ENCODE results near the gene CRIP1. TPM values are rescaled to one million over a fixed set of nuclear protein-coding genes. Genes with fewer than 3 reads are reported as not detected.

Gene CRIP1
- total and polyA plus RNA-seq, 5 donors from 2014 or later = 558 to 2,243 (median 1,172) TPM

GRCh38 chr14:105455766-105456660 is 30.7 kb upstream of the CRIP1 start:
- ATAC-seq (ENCODE audit: low read depth in 2 of 2) (no peak), DNase-seq (no peak)
- Mint-ChIP-seq H3K27ac (no peak overlapping the region), H3K27me3 (no peaks in the 10 kb centered on the region), H3K4me1 (peaks cover 0 to 2% (median under 1%) of the 10 kb centered on the region in 4 donors), H3K9me3 (no peaks in the 10 kb centered on the region), H3K36me3 (peaks cover 8% of the 10 kb centered on the region), H3K4me3 (no peak overlapping the region)
- Histone ChIP-seq H3K4me3 (ENCODE audit: low read depth, low read length) (no peak overlapping the region), H3K27me3 (ENCODE audit: control insufficient read depth, insufficient read depth, low read length) (no peaks in the 10 kb centered on the region), H3K9me3 (ENCODE audit: control insufficient read depth in 2 of 2, low read length in 2 of 2) (no peaks in the 10 kb centered on the region), H3K27ac (ENCODE audit: insufficient read depth, low read length, poor library complexity, severe bottlenecking) (no peak overlapping the region), H3K4me1 (ENCODE audit: control insufficient read depth, insufficient read depth, low read length, poor library complexity, severe bottlenecking) (no peaks in the 10 kb centered on the region), H3K36me3 (ENCODE audit: control insufficient read depth, insufficient read depth, low read length) (peaks cover 17% of the 10 kb centered on the region)

DNA sequence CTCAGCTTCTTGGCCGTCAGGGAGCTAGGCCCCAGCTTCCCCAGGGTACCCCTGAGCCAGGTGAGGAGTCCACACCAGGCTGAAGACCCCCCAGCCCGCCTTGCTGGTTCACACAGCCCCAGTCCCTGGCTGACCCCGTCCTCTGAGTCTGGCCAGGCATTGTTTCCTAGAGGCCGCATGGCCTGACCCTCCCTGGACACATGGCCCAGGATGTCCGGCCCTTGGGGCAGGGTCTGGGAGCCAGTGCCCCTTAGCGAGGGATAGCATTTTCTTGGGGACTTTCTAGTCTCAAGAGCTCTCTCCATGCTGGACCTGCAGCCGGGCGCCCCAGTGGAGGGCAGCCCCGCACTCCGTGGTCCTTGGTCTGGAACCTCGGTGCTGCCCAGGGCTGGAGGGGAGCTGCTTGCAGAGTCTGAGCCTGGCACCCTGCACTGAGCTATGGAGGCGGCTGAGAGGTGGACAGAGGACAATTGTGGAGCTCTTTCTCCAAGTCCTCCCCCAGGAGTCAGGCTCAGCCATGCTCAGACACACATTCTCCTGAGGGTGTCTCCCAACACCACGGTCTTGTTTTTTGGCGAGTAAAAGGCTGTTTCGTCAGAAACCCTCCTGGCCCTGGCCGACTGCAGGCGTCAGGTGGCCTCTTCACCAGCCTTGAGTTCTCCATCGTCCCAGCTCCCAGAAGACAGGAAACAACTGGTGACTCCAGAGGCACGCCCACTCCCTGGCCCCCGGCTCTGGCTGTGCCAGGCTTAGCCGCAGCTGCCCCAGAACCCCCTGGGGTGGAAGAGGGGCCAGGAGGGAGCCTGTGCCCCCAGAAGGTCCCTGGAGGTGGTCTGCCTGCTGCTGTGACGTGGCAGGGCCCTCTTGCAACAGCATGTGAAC is 29.7 kb upstream of the CRIP1 start:
- Mint-ChIP-seq H3K4me3 (no peak overlapping the region), H3K27ac (no peak overlapping the region), H3K36me3 (peaks cover 8% of the 10 kb centered on the region), H3K9me3 (no peaks in the 10 kb centered on the region), H3K27me3 (no peaks in the 10 kb centered on the region), H3K4me1 (peaks cover 0 to 2% (median under 1%) of the 10 kb centered on the region in 4 donors)
- no peak overlapping the region for H3K4me3 ChIP-seq (ENCODE audit: low read depth, low read length)
- H3K27me3 ChIP-seq (ENCODE audit: control insufficient read depth, insufficient read depth, low read length) = no peaks in the 10 kb centered on the region
- DNase-seq (no peak), ATAC-seq (ENCODE audit: low read depth in 2 of 2) (no peak)
- H3K9me3 ChIP-seq (ENCODE audit: control insufficient read depth in 2 of 2, low read length in 2 of 2) = no peaks in the 10 kb centered on the region
- peaks cover 19% of the 10 kb centered on the region for H3K36me3 ChIP-seq (ENCODE audit: control insufficient read depth, insufficient read depth, low read length)
- H3K27ac ChIP-seq (ENCODE audit: insufficient read depth, low read length, poor library complexity, severe bottlenecking) = no peak overlapping the region
- H3K4me1 ChIP-seq (ENCODE audit: control insufficient read depth, insufficient read depth, low read length, poor library complexity, severe bottlenecking) = no peaks in the 10 kb centered on the region

GRCh38 chr14:105458010-105458409 is 28.7 kb upstream of the CRIP1 start:
- Mint-ChIP-seq H3K36me3 (peaks cover 4% of the 10 kb centered on the region), H3K27me3 (no peaks in the 10 kb centered on the region), H3K27ac (no peak overlapping the region), H3K4me1 (no peaks in the 10 kb centered on the region), H3K4me3 (no peak overlapping the region), H3K9me3 (no peaks in the 10 kb centered on the region)
- H3K4me1 ChIP-seq (ENCODE audit: control insufficient read depth, insufficient read depth, low read length, poor library complexity, severe bottlenecking) = no peaks in the 10 kb centered on the region
- H3K4me3 ChIP-seq (ENCODE audit: low read depth, low read length) = no peak overlapping the region
- H3K27ac ChIP-seq (ENCODE audit: insufficient read depth, low read length, poor library complexity, severe bottlenecking) = no peak overlapping the region
- H3K36me3 ChIP-seq (ENCODE audit: control insufficient read depth, insufficient read depth, low read length) = peaks cover 15% of the 10 kb centered on the region
- no peaks in the 10 kb centered on the region for H3K27me3 ChIP-seq (ENCODE audit: control insufficient read depth, insufficient read depth, low read length)
- no peak for DNase-seq
- no peak for ATAC-seq (ENCODE audit: low read depth in 2 of 2)
- H3K9me3 ChIP-seq (ENCODE audit: control insufficient read depth in 2 of 2, low read length in 2 of 2) = no peaks in the 10 kb centered on the region

- Mint-ChIP-seq H3K9me3 (no peaks in the 10 kb centered on the region), H3K36me3 (peaks cover 4% of the 10 kb centered on the region), H3K4me3 (no peak overlapping the region), H3K27me3 (no peaks in the 10 kb centered on the region), H3K27ac (no peak overlapping the region), H3K4me1 (no peaks in the 10 kb centered on the region)
- no peaks in the 10 kb centered on the region for H3K4me1 ChIP-seq (ENCODE audit: control insufficient read depth, insufficient read depth, low read length, poor library complexity, severe bottlenecking)
- H3K9me3 ChIP-seq (ENCODE audit: control insufficient read depth in 2 of 2, low read length in 2 of 2) = no peaks in the 10 kb centered on the region
- DNase-seq (no peak), ATAC-seq (ENCODE audit: low read depth in 2 of 2) (no peak)
- peaks cover 15% of the 10 kb centered on the region for H3K36me3 ChIP-seq (ENCODE audit: control insufficient read depth, insufficient read depth, low read length)
- no peak overlapping the region for H3K27ac ChIP-seq (ENCODE audit: insufficient read depth, low read length, poor library complexity, severe bottlenecking)
- no peaks in the 10 kb centered on the region for H3K27me3 ChIP-seq (ENCODE audit: control insufficient read depth, insufficient read depth, low read length)
- H3K4me3 ChIP-seq (ENCODE audit: low read depth, low read length) = no peak overlapping the region
Measured at GRCh38 chr14:105458571-105458970, 28.1 kb upstream of the CRIP1 start.

- Histone ChIP-seq H3K27ac (ENCODE audit: insufficient read depth, low read length, poor library complexity, severe bottlenecking) (no peak overlapping the region), H3K4me1 (ENCODE audit: control insufficient read depth, insufficient read depth, low read length, poor library complexity, severe bottlenecking) (no peaks in the 10 kb centered on the region), H3K9me3 (ENCODE audit: control insufficient read depth in 2 of 2, low read length in 2 of 2) (no peaks in the 10 kb centered on the region), H3K27me3 (ENCODE audit: control insufficient read depth, insufficient read depth, low read length) (no peaks in the 10 kb centered on the region), H3K4me3 (ENCODE audit: low read depth, low read length) (no peak overlapping the region), H3K36me3 (ENCODE audit: control insufficient read depth, insufficient read depth, low read length) (peaks cover 15% of the 10 kb centered on the region)
- no peak overlapping the region for H3K4me3 Mint-ChIP-seq
- H3K4me1 Mint-ChIP-seq = no peaks in the 10 kb centered on the region
- no peaks in the 10 kb centered on the region for H3K9me3 Mint-ChIP-seq
- no peak for ATAC-seq (ENCODE audit: low read depth in 2 of 2)
- no peak for DNase-seq
- H3K27ac Mint-ChIP-seq = no peak overlapping the region
- peaks cover 4% of the 10 kb centered on the region for H3K36me3 Mint-ChIP-seq
- no peaks in the 10 kb centered on the region for H3K27me3 Mint-ChIP-seq
Measured at GRCh38 chr14:105460116-105460515, 26.6 kb upstream of the CRIP1 start.

DNA sequence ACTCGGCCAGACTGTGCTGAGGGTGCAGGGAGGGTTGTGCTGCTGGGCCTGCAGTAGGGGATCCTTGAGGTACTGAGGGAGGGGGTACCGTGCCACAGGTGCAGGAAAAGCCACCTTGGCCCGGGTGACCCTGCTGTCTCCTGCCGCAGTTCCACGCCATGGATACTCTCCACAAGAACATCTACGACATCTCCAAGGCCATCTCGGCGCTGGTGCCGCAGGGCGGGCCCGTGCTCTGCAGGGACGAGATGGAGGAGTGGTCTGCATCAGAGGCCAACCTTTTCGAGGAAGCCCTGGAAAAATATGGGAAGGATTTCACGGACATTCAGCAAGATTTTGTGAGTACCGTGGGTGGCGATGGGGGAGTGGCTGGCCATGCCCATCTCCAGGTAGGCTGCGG is 26.1 kb upstream of the CRIP1 start:
- H3K4me1 ChIP-seq (ENCODE audit: control insufficient read depth, insufficient read depth, low read length, poor library complexity, severe bottlenecking) = no peaks in the 10 kb centered on the region
- no peaks in the 10 kb centered on the region for H3K9me3 ChIP-seq (ENCODE audit: control insufficient read depth in 2 of 2, low read length in 2 of 2)
- H3K4me3 Mint-ChIP-seq = no peak overlapping the region
- H3K9me3 Mint-ChIP-seq = no peaks in the 10 kb centered on the region
- H3K27ac ChIP-seq (ENCODE audit: insufficient read depth, low read length, poor library complexity, severe bottlenecking) = no peak overlapping the region
- H3K4me3 ChIP-seq (ENCODE audit: low read depth, low read length) = no peak overlapping the region
- no peaks in the 10 kb centered on the region for H3K27me3 Mint-ChIP-seq
- DNase-seq (no peak), ATAC-seq (ENCODE audit: low read depth in 2 of 2) (no peak)
- no peak overlapping the region for H3K27ac Mint-ChIP-seq
- no peaks in the 10 kb centered on the region for H3K4me1 Mint-ChIP-seq
- peaks cover under 1% of the 10 kb centered on the region for H3K36me3 Mint-ChIP-seq
- no peaks in the 10 kb centered on the region for H3K27me3 ChIP-seq (ENCODE audit: control insufficient read depth, insufficient read depth, low read length)
- H3K36me3 ChIP-seq (ENCODE audit: control insufficient read depth, insufficient read depth, low read length) = peaks cover 11% of the 10 kb centered on the region

- Histone ChIP-seq H3K4me1 (ENCODE audit: control insufficient read depth, insufficient read depth, low read length, poor library complexity, severe bottlenecking) (no peaks in the 10 kb centered on the region), H3K36me3 (ENCODE audit: control insufficient read depth, insufficient read depth, low read length) (peaks cover 10% of the 10 kb centered on the region), H3K27ac (ENCODE audit: insufficient read depth, low read length, poor library complexity, severe bottlenecking) (no peak overlapping the region), H3K4me3 (ENCODE audit: low read depth, low read length) (no peak overlapping the region), H3K27me3 (ENCODE audit: control insufficient read depth, insufficient read depth, low read length) (no peaks in the 10 kb centered on the region), H3K9me3 (ENCODE audit: control insufficient read depth in 2 of 2, low read length in 2 of 2) (no peaks in the 10 kb centered on the region)
- Mint-ChIP-seq H3K4me3 (peak overlapping the region in 1 of 4 donors; percentile 52), H3K27me3 (no peaks in the 10 kb centered on the region), H3K27ac (no peak overlapping the region), H3K4me1 (no peaks in the 10 kb centered on the region), H3K36me3 (no peaks in the 10 kb centered on the region), H3K9me3 (no peaks in the 10 kb centered on the region)
- DNase-seq (no peak), ATAC-seq (ENCODE audit: low read depth in 2 of 2) (no peak)
Measured at GRCh38 chr14:105461903-105462302, 24.8 kb upstream of the CRIP1 start.

All from CD4-positive, CD25-positive, alpha-beta regulatory T cell (primary cell).